K562 (cell line): ENCODE measurements around the gene NCAPD2. TPM values are rescaled to one million over a fixed set of nuclear protein-coding genes. Genes with fewer than 3 reads are reported as not detected.

Experiments
- ATAC-seq: fragments of 200-7000 bp; cut with Tn5 transposase; 3 replicates; pipeline ENCODE4 v1.9.1; 2020; ENCODE audit warnings: moderate library complexity
- BruUV-seq: library from RNA; stranded (reverse); fragments of 400-500 nt; replicated peaks from 2 replicates; lab custom pipeline; 2021; lab: Mats Ljungman, UMichigan
- CTCF ChIA-PET: fragments of 300-600 bp; formaldehyde crosslinking; extraction: SDS; loops from one replicate; lab custom pipeline; 2021; ENCODE audit warnings: low intra/inter-chr PET ratio; lab: Yijun Ruan, JAX
- POLR2A ChIA-PET: fragments of 300-600, 350-650 bp; sonication (Branson Sonifier 250); formaldehyde crosslinking; extraction: SDS; loops from one replicate; lab custom pipeline; 2021; ENCODE audit warnings: antibody characterized with exemption, inconsistent platforms; lab: Yijun Ruan, JAX
- DNase-seq, 4 experiments: peaks; one replicate each; pipeline versions ENCODE4 v3.0.0 to v3.0.0-alpha.2; 2011 to 2018; ENCODE audit warnings: low spot score in 3 of 4, mixed read lengths in 3 of 4; ENCODE audit errors: extremely low read depth in 1 of 4
- FAIRE-seq: peaks from 2 replicates; lab custom pipeline; 2011; peaks lifted over from hg19 to GRCh38; lab: Jason Lieb, UNC
- H2AFZ ChIP-seq: 2 replicates; pipeline ENCODE4 v1.6.0; 2011; ENCODE audit warnings: low read depth, low read length, control low read depth, inconsistent platforms
- H3K27ac ChIP-seq: fragments of 200-600 bp; 3 replicates; pipeline ENCODE4 v1.8.0; 2011; ENCODE audit warnings: low read depth, mild to moderate bottlenecking, control low read depth, inconsistent platforms, low read length, moderate library complexity, mixed read lengths; ENCODE audit errors: extremely low read depth
- H3K27me3 ChIP-seq, 2 experiments: fragments of 300-600 bp in 1 of 2; 2 replicates in 1 of 2; 3 replicates in 1 of 2; pipeline versions ENCODE4 v1.6.0 to v1.8.0; 2011; ENCODE audit warnings: inconsistent platforms in 2 of 2, low read length in 2 of 2, mild to moderate bottlenecking in 1 of 2, mixed read lengths in 1 of 2, moderate library complexity in 1 of 2; ENCODE audit not compliant: control insufficient read depth in 2 of 2, insufficient read depth in 2 of 2
- H3K36me3 ChIP-seq: fragments of 300-600 bp; 3 replicates; pipeline ENCODE4 v1.8.0; 2011; ENCODE audit warnings: mild to moderate bottlenecking, low read length, inconsistent platforms; ENCODE audit not compliant: control insufficient read depth, insufficient read depth
- H3K4me1 ChIP-seq, 2 experiments: fragments of 200-600 bp in 1 of 2; replicated peaks in 1 of 2; 2 replicates in 1 of 2; 3 replicates in 1 of 2; pipeline versions ENCODE4 v1.5.1 to v1.8.0; 2011; ENCODE audit warnings: inconsistent platforms in 2 of 2, low read length in 2 of 2, mild to moderate bottlenecking in 1 of 2, mixed read lengths in 1 of 2, moderate library complexity in 1 of 2; ENCODE audit not compliant: control insufficient read depth in 2 of 2, insufficient read depth in 2 of 2
- H3K4me2 ChIP-seq: 2 replicates; pipeline ENCODE4 v1.6.1; 2011; ENCODE audit warnings: low read length, control low read depth, inconsistent platforms, mixed read lengths; ENCODE audit not compliant: insufficient read depth
- H3K4me3 ChIP-seq: fragments of 200-600 bp; sonication (generic), shearing (Covaris generic); 2 replicates; pipeline ENCODE4 v1.5.1; 2016; ENCODE audit warnings: control low read depth, inconsistent platforms
- H3K79me2 ChIP-seq: fragments of 200-600 bp; 3 replicates; pipeline ENCODE4 v1.8.0; 2011; ENCODE audit warnings: low read length, inconsistent platforms; ENCODE audit not compliant: control insufficient read depth, insufficient read depth
- H3K9ac ChIP-seq, 2 experiments: 2 replicates each; pipeline versions ENCODE4 v1.6.0 to v1.6.1; 2011; ENCODE audit warnings: low read depth in 2 of 2, low read length in 2 of 2, control low read depth in 1 of 2, inconsistent platforms in 1 of 2, mild to moderate bottlenecking in 1 of 2, mixed read lengths in 1 of 2; ENCODE audit not compliant: insufficient read depth in 1 of 2
- H3K9me1 ChIP-seq: one replicate; pipeline ENCODE4 v1.6.0; 2011; ENCODE audit warnings: inconsistent platforms, mild to moderate bottlenecking, low read length, moderate library complexity; ENCODE audit not compliant: control insufficient read depth, insufficient read depth
- H3K9me3 ChIP-seq: replicated peaks from 2 replicates; pipeline ENCODE4 v1.5.1; 2011; ENCODE audit warnings: low read depth, low read length, inconsistent platforms; ENCODE audit not compliant: control insufficient read depth, insufficient read depth
- H4K20me1 ChIP-seq: replicated peaks from 2 replicates; pipeline ENCODE4 v1.6.1; 2011; ENCODE audit warnings: low read length, inconsistent platforms, mixed read lengths; ENCODE audit not compliant: control insufficient read depth, insufficient read depth
- CBX1 ChIP-seq: sonication (generic); IDR thresholded peaks from 2 replicates; pipeline ENCODE4 v1.6.1; 2016; ENCODE audit warnings: antibody characterized with exemption, low read depth, mild to moderate bottlenecking
- CHD1 ChIP-seq: fragments of 200-600 bp; sonication (generic); IDR thresholded peaks from one replicate; pipeline ENCODE4 v1.6.1; 2012; ENCODE audit warnings: mild to moderate bottlenecking, moderate library complexity, low read length, inconsistent platforms
- DACH1 ChIP-seq: fragments of 450-650 bp; IDR thresholded peaks from 2 replicates; pipeline ENCODE4 v1.6.1; 2018; ENCODE audit not compliant: partially characterized antibody
- GATA2 ChIP-seq: sonication (generic); formaldehyde crosslinking; IDR thresholded peaks from 2 replicates; pipeline ENCODE4 v1.4.0; 2020; ENCODE audit warnings: mild to moderate bottlenecking, missing genetic modification reagents
- HIVEP1 ChIP-seq: fragments of 250-450 bp; sonication (Bioruptor Pico); IDR thresholded peaks from 2 replicates; pipeline ENCODE4 v1.4.0; 2020; ENCODE audit warnings: mild to moderate bottlenecking
- HNRNPK ChIP-seq: fragments of 200-400 bp; formaldehyde crosslinking; IDR thresholded peaks from one replicate; pipeline ENCODE4 v1.6.1; 2018; ENCODE audit warnings: mild to moderate bottlenecking, low read depth, low read length; ENCODE audit not compliant: poor library complexity, severe bottlenecking
- KLF13 ChIP-seq: fragments of 450-650 bp; IDR thresholded peaks from 2 replicates; pipeline ENCODE4 v1.6.1; 2016; ENCODE audit warnings: missing genetic modification characterization, low read depth, mild to moderate bottlenecking, missing compliant biosample characterization, moderate library complexity, borderline replicate concordance
- MCM5 ChIP-seq: fragments of 450-650 bp; IDR thresholded peaks from 2 replicates; pipeline ENCODE4 v1.6.1; 2016; ENCODE audit warnings: low read depth
- PHB ChIP-seq: fragments of 250-450 bp; sonication (Bioruptor Pico); IDR thresholded peaks from 2 replicates; pipeline ENCODE4 v1.5.0; 2021
- RBFOX2 ChIP-seq: fragments of 200-400 bp; formaldehyde crosslinking; IDR thresholded peaks from 2 replicates; pipeline ENCODE4 v1.6.1; 2017; ENCODE audit warnings: low read depth, mild to moderate bottlenecking, low read length, moderate library complexity
- RHOXF2B ChIP-seq: fragments of 250-450 bp; sonication (Bioruptor Pico); conservative IDR thresholded peaks from 2 replicates; pipeline ENCODE4 v1.5.1; 2021
- SAFB2 ChIP-seq: fragments of 200-400 bp; formaldehyde crosslinking; IDR thresholded peaks from 2 replicates; pipeline ENCODE4 v1.6.1; 2018; ENCODE audit warnings: borderline replicate concordance, low read length, low read depth, moderate library complexity; ENCODE audit not compliant: severe bottlenecking
- SMAD3 ChIP-seq: fragments of 450-650 bp; formaldehyde crosslinking; conservative IDR thresholded peaks from 2 replicates; pipeline ENCODE4 v1.4.0; 2020; ENCODE audit warnings: mild to moderate bottlenecking
- SMARCC2 ChIP-seq: fragments of 450-650 bp; IDR thresholded peaks from 2 replicates; pipeline ENCODE4 v1.6.1; 2017; ENCODE audit warnings: antibody characterized with exemption, moderate library complexity, mild to moderate bottlenecking, low read depth
- SOX6 ChIP-seq: fragments of 450-650 bp; IDR thresholded peaks from 2 replicates; pipeline ENCODE4 v1.6.1; 2014; ENCODE audit warnings: mild to moderate bottlenecking
- XRCC4 ChIP-seq: IDR thresholded peaks from one replicate; pipeline ENCODE4 v1.6.1; 2011; ENCODE audit not compliant: insufficient read depth, insufficient read length; ENCODE audit errors: extremely low read depth
- YBX1 ChIP-seq: fragments of 450-650 bp; IDR thresholded peaks from 2 replicates; pipeline ENCODE4 v1.7.1; 2016; ENCODE audit warnings: mild to moderate bottlenecking
- ZFPM2 ChIP-seq: fragments of 250-450 bp; sonication (Bioruptor Pico); IDR thresholded peaks from 2 replicates; pipeline ENCODE4 v1.5.1; 2022; ENCODE audit warnings: mild to moderate bottlenecking
- ZZZ3 ChIP-seq: fragments of 450-650 bp; IDR thresholded peaks from 2 replicates; pipeline ENCODE4 v1.6.1; 2016; ENCODE audit warnings: antibody characterized with exemption, mild to moderate bottlenecking, moderate library complexity
- WGBS: fragments of 100-300 bp; shearing (Covaris generic); methylation state at CpG from one replicate; pipeline ENCODE4 v1.1.6; 2016; ENCODE audit warnings: low coverage, mixed read lengths; ENCODE audit not compliant: insufficient coverage; ENCODE audit errors: missing lambda C conversion rate; 5-methylcytosine and 5-hydroxymethylcytosine counted together
- in situ Hi-C: fragments of 300-500 bp; cut with MboI; formaldehyde crosslinking; loops from 4 replicates; pipeline ENCODE4 v1.15.0; 2018; ENCODE audit warnings: inconsistent platforms, mixed read lengths
- intact Hi-C: fragments of 100-400 bp; cut with micrococcal nuclease; formaldehyde crosslinking; loops from 2 replicates; pipeline ENCODE4 v1.14.2; 2022
- polyA plus RNA-seq, 8 experiments: library from polyadenylated mRNA; depleted of rRNA in 4 of 8; stranded (reverse) in 5 of 8; unstranded in 3 of 8; fragments of >200 nt; fragmentation: Nextera tagmentation in 2 of 8; fragmentation: Illumina TruSeq in 1 of 8; extraction: Ambion mirVana in 2 of 8; extraction: Trizol in 1 of 8; gene quantifications; 2 replicates each; pipeline versions ENCODE4 v1.2.1 to v1.2.3, GENCODE V29; 2011 to 2014; ENCODE audit warnings: inconsistent platforms in 1 of 8, missing spikeins in 1 of 8
- total RNA-seq, 7 experiments: library from RNA; depleted of rRNA in 6 of 7; stranded (reverse); fragments of >200 nt in 6 of 7; fragmentation: Illumina TruSeq in 2 of 7; extraction: Trizol in 2 of 7; gene quantifications; 2 replicates each; pipeline versions ENCODE4 v1.2.1 to v1.2.3, GENCODE V29; 2011 to 2021; ENCODE audit warnings: low replicate concordance in 1 of 7

NCAPD2 gene
- total and polyA plus RNA-seq, 9 of the 15 experiments (the other 6 are each of a cell fraction or from before 2014, with no cell fraction given), result 16.9 to 93.7 (median 68.3) TPM

DNA sequence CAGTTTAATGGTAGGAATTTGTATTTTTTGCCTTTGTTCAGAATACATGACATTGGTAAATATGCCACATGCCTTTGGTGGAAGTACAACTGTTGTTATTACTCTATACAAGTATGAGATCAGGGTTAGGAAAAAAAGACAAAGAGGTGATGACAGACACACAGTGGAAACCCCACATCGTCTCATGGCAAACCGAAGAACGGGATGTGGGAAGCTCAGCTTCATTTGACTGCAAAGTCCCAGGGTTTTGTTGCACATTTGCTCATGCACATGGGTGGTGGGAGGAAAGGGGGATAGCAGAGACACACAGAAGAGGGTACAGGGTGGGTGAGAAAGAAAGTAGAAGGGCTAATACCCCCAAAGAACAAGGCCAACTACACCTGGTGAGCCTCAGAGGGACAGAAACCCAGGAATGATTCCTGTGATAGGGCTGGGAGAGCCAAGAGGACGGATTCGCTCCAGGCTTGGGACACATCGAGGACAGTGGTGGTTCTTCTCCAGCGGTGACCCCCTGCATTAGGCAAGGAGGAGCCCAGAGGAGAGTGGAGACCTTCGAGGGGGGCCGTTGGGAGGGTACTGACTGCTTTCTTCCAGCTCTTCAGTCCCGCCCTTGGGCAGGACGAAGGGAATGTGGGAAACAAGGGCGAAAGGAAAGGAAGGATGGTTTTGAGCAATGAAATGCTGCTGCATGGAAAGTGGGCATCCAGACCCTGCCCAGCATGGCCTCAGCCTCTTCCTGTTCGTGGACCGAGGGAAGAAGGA lies 31.5 kb upstream of the NCAPD2 start (continued):
- TF ChIP-seq RBFOX2, result no peak

- POLR2A ChIA-PET, result interaction anchor here (1.0 to 1.7 kb wide), 2 partner anchors 12 to 23 kb away, joined by 3 read pairs; no protein-coding TSS in a partner anchor
- in situ Hi-C loops, result loop anchor here (5.0 to 25.0 kb wide), 2 partner anchors 41 to 401 kb away; no protein-coding TSS in a partner anchor
These were observed 30.7 kb upstream of the NCAPD2 start for GRCh38 chr12:6463216-6463615.

More at GRCh38 chr12:6463216-6463615, 30.7 kb upstream of the NCAPD2 start:
- no peak overlapping the region for H3K4me3 ChIP-seq
- no peak overlapping the region for H2AFZ ChIP-seq
- no peak for TF ChIP-seq GATA2
- no peak for TF ChIP-seq HNRNPK
- TF ChIP-seq KLF13 (tag), result no peak
- TF ChIP-seq ZZZ3, result no peak
- no peak for TF ChIP-seq HIVEP1 (CRISPR knock-in tag)
- TF ChIP-seq SAFB2, result no peak
- no peak for TF ChIP-seq CHD1
- TF ChIP-seq YBX1, result no peak
- no peak for TF ChIP-seq SMAD3
- no peak for TF ChIP-seq PHB (CRISPR knock-in tag)
- no peak for TF ChIP-seq CBX1
- TF ChIP-seq MCM5, result no peak
- TF ChIP-seq ZFPM2 (CRISPR knock-in tag), result no peak
- TF ChIP-seq XRCC4, result no peak
- TF ChIP-seq RHOXF2B (CRISPR knock-in tag), result no peak
- no peak for TF ChIP-seq SMARCC2
- TF ChIP-seq SOX6, result no peak
- no peak for TF ChIP-seq DACH1
- no peak for ATAC-seq
- no peaks in the 10 kb centered on the region for H4K20me1 ChIP-seq
- no peaks in the 10 kb centered on the region for H3K9me3 ChIP-seq
- BruUV-seq, result no TSS peak
- H3K9me1 ChIP-seq, result no peaks in the 10 kb centered on the region
- no peak overlapping the region for H3K27ac ChIP-seq
- no peaks in the 10 kb centered on the region; a peak in 1 of 5 replicates for H3K4me1 ChIP-seq
- no peaks in the 10 kb centered on the region for H3K27me3 ChIP-seq
- FAIRE-seq, result no peak
- intact Hi-C loops, result no loop called here
- CTCF ChIA-PET, result no interaction called here
- no peaks in the 10 kb centered on the region for H3K79me2 ChIP-seq
- no peak for DNase-seq
- no peak overlapping the region for H3K4me2 ChIP-seq
- 66% methylated on average over 6 of the region's 7 CpGs for WGBS
- H3K9ac ChIP-seq, result no peak overlapping the region
- peaks cover 14% of the 10 kb centered on the region; the same call in 2 of the 3 replicates for H3K36me3 ChIP-seq
